Right atrium auricular region (tissue), 2 donors: Measurements from ENCODE around the gene LARGE2. TPM values are rescaled to one million over a fixed set of nuclear protein-coding genes. Genes with fewer than 3 reads are reported as not detected.

Experiments used
- DNase-seq: peaks from one replicate; pipeline ENCODE4 v3.0.0-alpha.2; 2019; ENCODE audit warnings: low spot score
- H3K27ac ChIP-seq, 2 donors: fragments of 200-600 bp; sonication (generic); 1 replicate in 1 of 2; 2 replicates in 1 of 2; pipeline ENCODE4 v1.5.1; 2016 to 2019
- H3K27me3 ChIP-seq, 2 donors: fragments of 200-600 bp; sonication (generic); one replicate each; pipeline versions ENCODE4 v1.5.1 to v1.6.0; 2017 to 2019
- H3K36me3 ChIP-seq: fragments of 200-600 bp; sonication (generic); one replicate; pipeline ENCODE4 v1.5.1; 2016
- H3K4me1 ChIP-seq, 2 donors: fragments of 200-600 bp; sonication (generic); one replicate each; pipeline versions ENCODE4 v1.5.1 to v1.6.0; 2017 to 2019
- H3K4me3 ChIP-seq, 2 donors: fragments of 200-600 bp; sonication (generic); 1 replicate in 1 of 2; 2 replicates in 1 of 2; pipeline ENCODE4 v1.5.1; 2017 to 2019; ENCODE audit warnings: mild to moderate bottlenecking in 1 of 2, moderate library complexity in 1 of 2
- H3K9me3 ChIP-seq, 2 donors: fragments of 200-600 bp; sonication (generic); one replicate each; pipeline ENCODE4 v1.5.1; 2019
- CTCF ChIP-seq, 2 donors: fragments of 200-600 bp; sonication (generic); IDR thresholded peaks; one replicate each; pipeline ENCODE4 v1.5.1; 2019; ENCODE audit warnings: antibody characterized with exemption in 2 of 2
- total RNA-seq, 2 donors: library from RNA; depleted of rRNA; stranded (reverse); fragments of >200 nt; gene quantifications; one replicate each; pipeline ENCODE4 v1.1.0, GENCODE V29; 2016

LARGE2 gene
- total RNA-seq, 2 donors from 2014 or later, result 0.51 TPM; not detected in 1

GRCh38 chr11:45927684-45928413 lies 5.4 kb downstream of the LARGE2 start:
- H3K4me3 ChIP-seq, result no peak overlapping the region
- no peak overlapping the region for H3K27ac ChIP-seq
- H3K4me1 ChIP-seq, result peaks cover 0 to 20% of the 10 kb centered on the region in 2 donors
- TF ChIP-seq CTCF (IDR thresholded peaks at IDR 0.05), result no peak
- H3K27me3 ChIP-seq, result peaks cover 0 to 6% of the 10 kb centered on the region in 2 donors
- no peak for DNase-seq
- peaks cover 9% of the 10 kb centered on the region for H3K36me3 ChIP-seq
- no peaks in the 10 kb centered on the region for H3K9me3 ChIP-seq

DNA sequence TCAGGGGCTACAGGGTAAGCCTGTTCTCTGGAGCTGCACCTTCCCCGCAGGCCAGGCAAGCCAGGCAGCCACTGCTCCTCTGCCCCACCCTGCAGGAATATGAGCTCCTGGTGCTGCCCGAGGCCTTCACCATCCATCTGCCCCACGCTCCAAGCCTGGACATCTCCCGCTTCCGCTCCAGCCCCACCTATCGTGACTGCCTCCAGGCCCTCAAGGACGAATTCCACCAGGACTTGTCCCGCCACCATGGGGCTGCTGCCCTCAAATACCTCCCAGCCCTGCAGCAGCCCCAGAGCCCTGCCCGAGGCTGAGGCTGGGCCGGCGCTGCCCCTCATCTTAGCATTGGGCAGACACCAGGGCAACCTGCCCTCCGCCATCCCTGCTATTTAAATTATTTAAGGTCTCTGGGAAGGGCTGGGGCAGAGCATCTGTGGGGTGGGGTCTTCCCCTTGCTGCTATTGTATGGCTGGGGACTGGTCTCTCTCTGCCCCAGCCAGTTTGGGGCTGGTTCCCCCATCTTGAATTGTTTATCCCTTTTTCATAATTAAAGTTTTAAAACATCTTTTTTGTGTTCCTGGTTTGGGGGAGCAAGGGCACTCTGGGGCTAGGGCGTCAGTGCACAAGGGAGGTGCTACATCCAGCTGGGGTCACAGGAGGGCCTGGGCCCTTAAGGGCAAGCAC lies 6.2 kb downstream of the LARGE2 start:
- no peak overlapping the region for H3K27ac ChIP-seq
- peaks cover 17% of the 10 kb centered on the region for H3K36me3 ChIP-seq
- no peak overlapping the region for H3K4me3 ChIP-seq
- peaks cover 0 to 14% of the 10 kb centered on the region in 2 donors for H3K4me1 ChIP-seq
- DNase-seq, result no peak
- TF ChIP-seq CTCF (IDR thresholded peaks at IDR 0.05), result no peak
- no peaks in the 10 kb centered on the region for H3K9me3 ChIP-seq
- H3K27me3 ChIP-seq, result no peaks in the 10 kb centered on the region

DNA sequence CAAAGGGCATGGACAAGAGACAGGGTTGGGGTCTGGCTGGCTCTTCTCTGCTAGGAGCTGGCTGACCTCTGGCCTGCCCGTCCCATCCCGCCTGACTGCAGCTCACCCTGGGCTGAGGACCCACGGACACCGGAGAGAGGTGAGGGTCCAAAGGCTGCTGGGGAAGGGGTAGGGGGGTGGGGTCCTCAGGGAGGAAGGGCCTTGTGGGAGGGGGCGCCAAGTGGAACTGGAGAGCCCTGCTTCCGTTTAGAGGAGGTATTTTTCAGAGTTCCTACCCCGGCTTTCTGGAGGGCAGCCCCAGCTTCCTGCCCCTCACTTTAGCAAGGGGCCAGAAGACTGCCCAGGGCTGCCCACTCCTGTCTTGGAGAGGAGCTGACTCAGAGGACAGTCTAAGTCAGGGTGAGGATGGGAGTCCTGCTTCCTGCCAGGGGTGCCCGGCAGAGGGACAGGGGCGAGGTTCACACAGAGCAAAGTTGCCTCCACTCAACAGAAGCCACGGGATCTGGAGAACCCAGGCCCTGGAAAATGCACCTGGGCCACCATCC lies 7.1 kb downstream of the LARGE2 start:
- Histone ChIP-seq H3K27ac (no peak overlapping the region), H3K4me3 (no peak overlapping the region), H3K9me3 (no peaks in the 10 kb centered on the region), H3K27me3 (no peaks in the 10 kb centered on the region), H3K4me1 (peaks cover 0 to 14% of the 10 kb centered on the region in 2 donors), H3K36me3 (peaks cover 26% of the 10 kb centered on the region)
- TF ChIP-seq CTCF (IDR thresholded peaks at IDR 0.05), result no peak
- no peak for DNase-seq

DNA sequence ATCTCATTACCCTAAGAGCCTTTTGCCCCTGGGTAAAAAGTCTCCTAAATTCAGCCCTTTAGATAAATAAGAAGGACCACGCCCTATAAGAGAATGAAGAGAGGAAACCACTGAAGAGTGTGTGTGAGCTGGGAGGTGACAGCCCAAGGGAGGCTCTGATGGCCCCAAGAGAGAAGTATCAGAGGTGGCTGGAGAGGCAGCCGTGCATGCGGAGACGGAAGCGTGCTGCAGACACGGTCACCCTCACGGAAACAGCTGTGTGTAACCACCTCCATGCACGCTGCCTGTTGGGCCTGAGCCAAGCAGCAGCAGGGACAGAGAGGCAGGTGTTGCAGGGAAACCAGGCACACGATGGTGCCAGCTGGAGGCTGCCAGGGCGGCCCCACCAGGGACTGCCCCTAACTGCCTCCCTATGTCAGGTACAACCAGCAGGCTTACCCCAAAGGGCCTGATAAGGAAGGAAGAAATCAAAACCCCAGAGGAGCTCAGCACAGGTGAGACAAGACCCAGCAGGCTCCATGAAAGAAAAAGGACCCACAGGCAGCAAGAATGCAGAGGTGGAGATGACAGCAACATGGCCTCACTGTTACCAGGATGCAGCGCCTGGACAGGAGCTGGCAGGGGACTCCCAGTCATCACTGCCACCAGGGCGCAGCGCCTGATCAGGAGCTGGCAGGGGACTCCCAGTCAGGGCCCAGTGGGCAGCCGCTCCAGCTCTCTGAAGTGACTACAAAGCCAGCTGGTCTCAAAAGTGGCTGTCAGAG lies 7.8 kb downstream of the LARGE2 start:
- Histone ChIP-seq H3K27ac (peak overlapping the region in 1 of 2 donors; percentile 43), H3K27me3 (no peaks in the 10 kb centered on the region), H3K4me3 (no peak overlapping the region), H3K9me3 (no peaks in the 10 kb centered on the region), H3K4me1 (peaks cover 0 to 14% of the 10 kb centered on the region in 2 donors), H3K36me3 (peaks cover 32% of the 10 kb centered on the region)
- no peak for DNase-seq
- no peak for TF ChIP-seq CTCF (IDR thresholded peaks at IDR 0.05)

GRCh38 chr11:45930951-45931570 lies 8.6 kb downstream of the LARGE2 start:
- peak overlapping the region in 1 of 2 donors; percentile 43 for H3K27ac ChIP-seq
- H3K4me1 ChIP-seq, result peaks cover 0 to 14% of the 10 kb centered on the region in 2 donors
- DNase-seq, result no peak
- no peak for TF ChIP-seq CTCF (IDR thresholded peaks at IDR 0.05)
- no peak overlapping the region for H3K4me3 ChIP-seq
- no peaks in the 10 kb centered on the region for H3K27me3 ChIP-seq
- no peaks in the 10 kb centered on the region for H3K9me3 ChIP-seq
- peaks cover 41% of the 10 kb centered on the region for H3K36me3 ChIP-seq
